Effector memory CD8-positive, alpha-beta T cell (primary cell): ENCODE results near the gene ARRDC2.
"Not testable (repeated sequence)": the region's sequence is repeated elsewhere in the genome, so short reads cannot be mapped to it uniquely, and the experiment has no call there.

Source experiments
- ATAC-seq: fragments of 150-1000 bp; cut with Tn5 transposase; replicated peaks from 2 replicates; pipeline ENCODE4 v1.10.0; 2021; ENCODE audit warnings: mild to moderate bottlenecking, moderate library complexity
- DNase-seq, 3 experiments: peaks; one replicate each; pipeline ENCODE4 v3.0.0; 2021
- H3K27ac Mint-ChIP-seq, 2 donors: one replicate each; pipeline ENCODE4 v1.8.0; 2022; ENCODE audit warnings: mild to moderate bottlenecking in 2 of 2, mixed read lengths in 2 of 2, moderate library complexity in 2 of 2
- H3K27me3 Mint-ChIP-seq, 2 donors: one replicate each; pipeline ENCODE4 v1.8.0; 2022; ENCODE audit warnings: mixed read lengths in 2 of 2
- H3K36me3 Mint-ChIP-seq: one replicate; pipeline ENCODE4 v1.8.0; 2022; ENCODE audit warnings: mild to moderate bottlenecking, moderate library complexity, mixed read lengths; ENCODE audit not compliant: insufficient read depth
- H3K4me1 Mint-ChIP-seq, 2 donors: one replicate each; pipeline ENCODE4 v1.8.0; 2022; ENCODE audit warnings: low read depth in 2 of 2, mixed read lengths in 2 of 2
- H3K4me3 Mint-ChIP-seq, 2 donors: one replicate each; pipeline ENCODE4 v1.8.0; 2022; ENCODE audit warnings: mild to moderate bottlenecking in 2 of 2, mixed read lengths in 2 of 2, moderate library complexity in 2 of 2
- H3K9me3 Mint-ChIP-seq, 2 donors: one replicate each; pipeline ENCODE4 v1.8.0; 2022; ENCODE audit warnings: mixed read lengths in 2 of 2

The ARRDC2 gene

DNA sequence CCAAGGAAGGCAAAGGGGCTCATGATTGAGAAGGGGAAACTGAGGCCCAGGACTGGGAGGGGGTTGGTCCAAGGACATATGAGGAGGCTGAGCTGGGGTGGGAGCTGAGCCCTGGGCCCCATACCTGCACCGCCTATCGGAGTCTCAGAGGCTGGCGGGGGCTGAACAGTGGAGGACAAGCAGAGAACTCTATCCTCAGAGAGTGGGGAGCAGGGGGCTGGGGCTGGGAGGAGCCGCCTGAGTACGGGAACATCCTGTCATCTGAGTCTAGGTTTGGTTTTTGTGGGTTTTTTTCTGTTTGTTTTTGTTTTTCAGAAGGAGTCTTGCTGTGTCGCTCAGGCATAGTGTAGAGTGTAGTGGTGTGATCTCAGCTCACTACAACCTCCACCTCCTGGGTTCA, 6.2 kb downstream of the ARRDC2 start:
- H3K4me3 Mint-ChIP-seq: peak overlapping the region; percentile 27 to 63
- ATAC-seq (peak; percentile 87), DNase-seq (no peak)

DNA sequence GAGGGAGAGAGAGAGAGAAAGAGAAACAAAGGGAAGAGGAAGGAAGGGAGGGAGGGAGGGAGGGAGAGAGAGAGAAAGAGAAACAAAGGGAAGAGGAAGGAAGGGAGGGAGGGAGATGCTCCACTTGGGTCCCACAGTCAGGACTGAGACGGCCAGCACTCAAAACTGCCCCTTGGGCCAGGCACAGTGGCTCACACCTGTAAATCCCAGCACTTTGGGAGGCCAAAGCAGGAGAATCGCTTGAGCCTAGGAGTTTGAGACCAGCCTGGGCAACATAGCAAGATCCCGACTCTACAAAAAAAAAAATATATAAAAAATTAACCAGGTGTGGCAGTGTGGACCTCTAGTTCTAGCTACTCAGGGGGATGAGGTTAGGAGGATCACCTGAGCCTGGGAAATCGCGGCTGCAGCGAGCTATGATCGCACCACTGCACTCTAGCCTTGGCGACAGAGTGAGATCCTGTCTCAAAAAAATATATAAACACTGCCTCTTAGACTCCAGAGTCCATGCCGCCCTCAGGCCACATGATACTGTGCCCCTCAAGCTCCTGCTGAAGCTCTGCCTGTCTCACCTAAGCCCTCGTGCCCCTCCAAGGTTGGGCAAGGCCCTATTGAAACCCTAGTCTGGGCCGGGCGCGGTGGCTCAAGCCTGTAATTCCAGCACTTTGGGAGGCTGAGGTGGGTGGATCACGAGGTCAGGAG, 8.4 kb downstream of the ARRDC2 start:
- Mint-ChIP-seq H3K36me3 (peaks cover 39% of the 10 kb centered on the region), H3K27me3 (no peaks in the 10 kb centered on the region), H3K27ac (peak overlapping the region; percentile 79 to 84), H3K9me3 (no peaks in the 10 kb centered on the region), H3K4me3 (no peak overlapping the region), H3K4me1 (peaks cover 26 to 39% of the 10 kb centered on the region in 2 donors)
- no peak for ATAC-seq
- DNase-seq: no peak

More for the DNA sequence above, 6.2 kb downstream of the ARRDC2 start:
- H3K27me3 Mint-ChIP-seq: no peaks in the 10 kb centered on the region
- H3K27ac Mint-ChIP-seq: peak overlapping the region; percentile 64 to 94
- peaks cover 19 to 30% of the 10 kb centered on the region in 2 donors for H3K4me1 Mint-ChIP-seq
- H3K9me3 Mint-ChIP-seq: no peaks in the 10 kb centered on the region
- H3K36me3 Mint-ChIP-seq: peaks cover 57% of the 10 kb centered on the region

DNA sequence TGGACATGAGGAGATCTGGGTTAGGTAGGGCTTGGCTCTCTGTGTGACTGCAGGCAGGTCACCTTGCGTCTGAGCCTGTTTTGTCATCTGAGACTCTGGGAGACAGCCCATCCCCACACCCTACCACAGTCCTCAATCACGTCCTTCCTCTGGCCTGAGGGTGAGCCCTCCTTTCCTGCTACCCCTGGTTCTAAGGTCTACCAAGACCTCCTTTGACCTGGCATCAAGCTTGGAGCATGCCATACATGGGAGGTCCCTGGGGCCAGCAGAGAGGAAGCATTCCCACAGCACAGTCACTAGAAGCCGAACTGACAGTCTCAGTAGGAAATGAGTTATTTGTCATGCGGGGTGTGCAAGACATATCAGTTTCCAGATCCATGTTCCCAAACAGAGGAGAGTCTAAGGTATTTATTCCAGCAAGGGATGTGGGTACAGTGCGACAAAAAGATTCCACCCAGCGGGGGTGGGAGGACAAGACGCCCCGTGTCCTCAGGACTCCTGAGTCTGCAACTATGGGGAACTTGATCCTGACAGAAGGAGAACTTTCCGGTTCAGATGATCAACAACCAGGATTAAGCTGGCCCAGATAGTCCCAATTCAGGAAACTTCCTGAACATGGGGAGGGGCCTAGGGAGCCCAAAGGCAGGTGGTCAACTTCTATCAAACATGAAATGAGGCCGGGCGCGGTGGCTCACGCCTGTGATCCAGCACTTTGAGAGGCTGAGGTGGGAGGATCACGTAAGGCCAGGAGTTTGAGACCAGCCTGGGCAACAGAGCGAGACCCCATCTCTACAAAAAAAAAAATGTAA, 9.5 kb downstream of the ARRDC2 start:
- Mint-ChIP-seq H3K4me3 (no peak overlapping the region), H3K9me3 (no peaks in the 10 kb centered on the region), H3K36me3 (peaks cover 32% of the 10 kb centered on the region), H3K4me1 (peaks cover 34 to 47% of the 10 kb centered on the region in 2 donors), H3K27ac (peak overlapping the region; percentile 79 to 84), H3K27me3 (no peaks in the 10 kb centered on the region)
- ATAC-seq (no peak), DNase-seq (no peak)

DNA sequence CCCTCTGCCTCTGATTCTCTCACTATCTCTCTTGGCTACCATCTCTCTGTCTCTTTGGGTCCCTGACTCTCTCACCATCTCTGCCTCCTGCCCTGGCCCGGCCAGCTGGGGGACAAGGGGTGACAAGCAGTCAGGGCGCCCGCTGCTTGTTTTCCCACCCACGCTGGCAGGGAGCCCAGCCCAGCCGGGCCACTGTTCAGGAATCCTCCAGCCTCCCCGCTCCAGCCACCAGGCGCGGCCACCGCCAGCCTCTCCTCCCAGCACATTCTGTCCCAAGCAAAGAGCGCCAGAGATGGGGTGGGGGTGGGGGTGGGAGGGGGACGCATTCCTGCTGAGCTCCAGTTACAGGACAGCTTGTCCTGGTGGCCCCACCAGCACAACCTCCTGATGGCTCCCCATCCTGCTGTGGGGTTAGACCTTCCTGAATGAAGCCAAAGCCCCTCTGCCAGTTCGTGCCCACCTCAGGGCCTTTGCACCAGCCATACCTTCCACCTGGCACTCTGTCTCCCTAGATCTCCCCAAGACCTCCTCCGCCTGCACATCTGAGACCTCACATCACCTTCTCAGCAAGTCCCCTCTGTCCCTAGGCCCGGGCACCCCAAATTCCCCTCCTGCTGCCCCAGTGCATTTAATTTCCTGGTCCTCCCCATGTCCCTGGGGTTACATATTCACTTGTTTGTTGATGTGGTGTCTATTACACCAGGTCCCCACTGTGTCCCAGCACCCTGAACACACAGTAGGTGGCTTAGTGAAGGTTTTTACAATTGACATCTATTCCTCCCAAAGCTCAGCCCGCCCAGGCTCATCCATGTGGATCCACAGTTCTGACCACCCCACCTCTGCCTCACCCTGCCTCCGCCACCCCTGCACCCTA, 12.5 kb downstream of the ARRDC2 start:
- Mint-ChIP-seq H3K4me1 (peaks cover 18 to 38% of the 10 kb centered on the region in 2 donors), H3K4me3 (no peak overlapping the region), H3K27ac (peak overlapping the region; percentile 56 to 85), H3K9me3 (no peaks in the 10 kb centered on the region), H3K27me3 (no peaks in the 10 kb centered on the region), H3K36me3 (peaks cover 3% of the 10 kb centered on the region)
- DNase-seq (no peak), ATAC-seq (no peak)

DNA sequence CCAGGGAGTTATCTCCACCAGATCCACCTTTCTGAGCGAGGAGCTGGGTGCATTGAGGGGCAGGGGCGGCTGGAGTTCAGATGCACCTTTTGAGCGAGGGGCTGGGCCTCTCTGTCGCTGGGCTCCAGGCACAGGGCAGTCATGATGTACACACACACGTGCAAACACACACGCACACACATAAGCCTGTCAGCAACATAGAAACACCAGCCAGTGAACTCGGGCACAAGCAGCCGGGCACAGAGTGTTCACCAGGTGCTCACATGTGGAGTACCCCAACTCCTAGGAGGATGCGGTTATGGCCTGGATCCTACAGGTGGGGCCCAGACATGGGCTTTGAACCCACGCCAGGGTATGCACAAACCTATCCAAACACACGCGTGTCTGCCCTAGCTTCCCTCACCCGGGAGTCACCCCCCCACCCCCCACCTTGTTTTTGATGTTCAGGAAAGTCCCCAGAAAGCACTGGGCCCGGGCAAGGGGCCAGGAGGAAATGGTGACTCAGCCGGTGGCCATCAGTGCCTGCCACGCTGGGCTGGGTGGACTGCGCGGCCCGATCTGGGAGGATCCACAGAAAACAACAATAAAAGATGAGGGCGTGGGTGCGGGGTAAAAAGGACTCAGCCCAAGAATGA, 13.3 kb downstream of the ARRDC2 start:
- Mint-ChIP-seq H3K27ac (peak overlapping the region; percentile 55 to 85), H3K27me3 (no peaks in the 10 kb centered on the region), H3K4me3 (peak overlapping the region; percentile 66 to 69), H3K4me1 (peaks cover 18 to 34% of the 10 kb centered on the region in 2 donors), H3K36me3 (peaks cover 3% of the 10 kb centered on the region), H3K9me3 (no peaks in the 10 kb centered on the region)
- ATAC-seq (peak; percentile 73), DNase-seq (peak in 2 of 3 experiments; percentile 62 to 63)

DNA sequence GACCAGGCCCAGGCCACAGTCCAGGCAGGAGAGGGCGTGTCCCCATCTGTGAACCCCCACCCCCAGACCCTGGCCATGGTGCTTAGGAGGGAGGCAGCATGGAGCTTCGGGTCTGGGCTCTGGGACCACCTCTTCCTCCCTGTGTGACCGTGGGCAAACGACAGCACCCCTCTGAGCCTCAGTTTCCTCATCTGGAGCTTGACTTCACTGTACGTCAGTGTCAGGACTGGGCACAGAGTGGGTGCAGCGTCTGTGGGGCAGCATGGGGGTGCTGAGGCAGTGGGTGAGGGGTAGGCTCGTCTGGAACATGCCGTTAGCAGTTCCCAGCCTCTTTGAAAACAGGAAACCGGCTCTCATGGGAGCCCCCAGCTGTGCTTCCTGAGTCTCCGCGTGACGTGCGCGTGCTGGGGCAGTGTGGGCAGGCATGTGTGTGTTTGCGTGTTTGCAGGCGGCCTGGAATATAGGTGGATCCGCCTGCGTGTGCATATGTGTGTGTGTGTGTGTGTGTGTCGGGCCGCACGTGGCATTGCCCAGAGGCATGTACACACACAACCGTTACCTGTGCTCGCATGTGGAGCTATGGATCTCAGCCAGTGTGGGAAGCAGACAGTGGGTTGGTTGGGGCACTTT, 15.8 kb downstream of the ARRDC2 start:
- H3K4me3 Mint-ChIP-seq: peak overlapping the region in 1 of 2 donors; percentile 54
- DNase-seq (peak in 1 of 3 experiments; percentile 21), ATAC-seq (peak; percentile 57)
- no peaks in the 10 kb centered on the region for H3K9me3 Mint-ChIP-seq
- peaks cover 18 to 30% of the 10 kb centered on the region in 2 donors for H3K4me1 Mint-ChIP-seq
- no peaks in the 10 kb centered on the region for H3K27me3 Mint-ChIP-seq
- peak overlapping the region; percentile 53 to 93 for H3K27ac Mint-ChIP-seq
- peaks cover 3% of the 10 kb centered on the region for H3K36me3 Mint-ChIP-seq

DNA sequence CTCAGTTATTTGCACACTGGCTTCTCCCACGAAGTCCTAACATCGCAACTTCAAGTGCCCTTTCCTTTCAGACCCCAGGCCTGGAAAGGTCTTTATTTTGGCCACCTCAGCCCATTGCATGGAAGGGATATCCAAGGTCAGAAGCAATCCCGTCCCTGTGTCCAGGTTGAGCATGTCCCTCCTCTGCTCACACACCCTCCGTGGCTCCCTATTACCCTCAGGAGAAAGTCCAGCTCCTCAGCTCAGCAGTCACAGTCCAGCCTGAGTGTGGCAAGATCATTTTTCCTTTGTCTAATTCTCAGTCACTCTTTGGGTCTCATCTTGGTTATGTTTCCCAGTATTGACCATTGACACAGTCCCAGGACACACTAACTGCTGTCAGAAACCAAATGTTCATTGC, 19.2 kb downstream of the ARRDC2 start:
- H3K27ac Mint-ChIP-seq: no peak overlapping the region
- no peak for ATAC-seq
- H3K4me1 Mint-ChIP-seq: peaks cover 7 to 21% of the 10 kb centered on the region in 2 donors

DNA sequence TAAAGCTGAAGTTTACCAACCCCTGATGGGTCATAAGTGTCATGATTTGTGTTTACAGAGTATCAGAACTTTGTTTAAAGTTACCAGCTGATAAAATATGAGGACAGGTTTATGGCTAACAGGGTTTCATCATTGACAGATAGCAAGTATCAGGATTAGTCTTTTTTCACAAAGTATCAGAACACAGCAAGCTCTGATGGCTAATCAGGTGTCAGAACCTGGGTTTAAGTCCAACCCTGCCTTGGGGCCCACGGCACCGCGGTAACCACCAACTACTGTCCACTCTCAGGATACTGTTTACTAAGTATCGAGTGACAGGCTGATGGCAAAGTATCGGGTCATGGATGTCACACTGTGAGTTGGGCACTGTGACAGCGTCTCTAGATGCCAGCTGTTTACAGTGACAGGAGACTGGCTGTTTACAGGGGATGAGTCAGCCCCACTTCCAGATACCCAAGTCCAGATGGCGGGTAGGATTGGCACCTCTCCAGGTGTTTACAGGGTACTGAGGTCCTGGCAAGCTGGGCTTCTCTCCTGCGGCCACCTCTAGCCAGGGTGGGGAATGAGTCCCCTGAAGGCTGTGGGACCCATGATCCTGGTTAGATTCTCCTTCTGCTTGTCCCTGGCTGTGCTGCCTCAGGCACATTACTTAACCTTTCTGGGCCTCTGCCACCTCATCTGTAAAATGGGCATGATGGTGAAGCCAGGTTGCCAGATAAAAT, 21.8 kb downstream of the ARRDC2 start:
- H3K36me3 Mint-ChIP-seq: no peaks in the 10 kb centered on the region
- no peaks in the 10 kb centered on the region for H3K9me3 Mint-ChIP-seq
- no peak for DNase-seq
- peaks cover 0 to 7% of the 10 kb centered on the region in 2 donors for H3K4me1 Mint-ChIP-seq
- no peak overlapping the region for H3K4me3 Mint-ChIP-seq
- H3K27me3 Mint-ChIP-seq: no peaks in the 10 kb centered on the region
- H3K27ac Mint-ChIP-seq: no peak overlapping the region
- no peak for ATAC-seq

More for the DNA sequence above, 19.2 kb downstream of the ARRDC2 start:
- DNase-seq: no peak
- Mint-ChIP-seq H3K36me3 (no peaks in the 10 kb centered on the region), H3K9me3 (no peaks in the 10 kb centered on the region), H3K27me3 (no peaks in the 10 kb centered on the region), H3K4me3 (no peak overlapping the region)

DNA sequence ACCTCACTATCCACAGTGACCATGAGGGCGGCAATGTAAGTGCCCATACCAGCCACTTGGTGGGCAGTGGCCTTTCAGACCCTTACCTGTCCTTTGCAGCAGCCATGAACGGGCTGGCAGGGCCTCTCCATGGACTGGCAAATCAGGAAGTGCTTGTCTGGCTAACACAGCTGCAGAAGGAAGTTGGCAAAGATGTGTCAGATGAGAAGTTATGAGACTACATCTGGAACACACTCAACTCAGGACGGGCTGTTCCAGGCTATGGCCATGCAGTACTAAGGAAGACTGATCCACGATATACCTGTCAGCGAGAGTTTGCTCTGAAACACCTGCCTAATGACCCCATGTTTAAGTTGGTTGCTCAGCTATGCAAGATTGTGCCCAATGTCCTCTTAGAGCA, 23.4 kb downstream of the ARRDC2 start:
- not testable (repeated sequence) for H3K4me3 Mint-ChIP-seq, H3K9me3 Mint-ChIP-seq, ATAC-seq, H3K36me3 Mint-ChIP-seq, DNase-seq, H3K4me1 Mint-ChIP-seq, H3K27ac Mint-ChIP-seq, H3K27me3 Mint-ChIP-seq

DNA sequence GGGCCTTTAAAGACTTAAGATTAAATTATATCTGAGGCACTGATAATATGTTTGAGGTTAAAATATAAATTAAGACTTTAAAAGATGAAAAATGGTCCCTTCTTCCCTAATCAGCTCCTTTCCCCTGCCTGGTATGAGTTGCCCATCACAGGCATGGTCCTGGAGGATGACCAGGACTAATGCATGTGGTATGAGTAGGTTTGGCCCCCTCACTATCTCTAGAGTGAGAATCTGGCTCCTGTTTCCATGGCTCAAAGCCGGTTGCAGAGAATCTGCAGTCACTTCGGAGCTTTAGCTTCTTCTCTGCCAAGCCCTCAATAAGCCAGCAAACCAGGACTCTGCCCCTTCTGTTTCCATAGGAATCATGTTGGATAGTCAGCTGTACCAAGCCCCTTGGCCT, 24.1 kb downstream of the ARRDC2 start:
- not testable (repeated sequence) for H3K4me1 Mint-ChIP-seq, H3K27ac Mint-ChIP-seq, DNase-seq, H3K4me3 Mint-ChIP-seq, H3K27me3 Mint-ChIP-seq, H3K36me3 Mint-ChIP-seq, ATAC-seq, H3K9me3 Mint-ChIP-seq

DNA sequence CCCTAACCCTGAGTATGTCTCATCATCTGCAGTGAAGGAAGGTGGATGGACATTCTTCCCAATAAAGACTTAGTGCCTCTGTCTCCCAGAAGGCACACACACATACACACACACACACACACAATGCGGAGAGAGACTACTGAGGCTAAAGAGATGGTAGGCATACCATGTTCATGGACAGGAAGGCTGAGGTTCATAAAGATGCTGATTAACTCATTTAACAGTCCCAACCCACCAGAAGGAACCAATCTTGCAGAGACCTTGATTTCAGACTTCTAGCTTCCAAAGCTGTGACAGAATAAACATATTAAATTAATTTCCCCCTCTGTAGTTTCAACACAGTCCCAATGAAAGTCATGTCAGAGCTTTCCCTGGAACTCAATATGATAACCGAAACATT, 33.1 kb downstream of the ARRDC2 start:
- H3K4me3 Mint-ChIP-seq: no peak overlapping the region
- H3K9me3 Mint-ChIP-seq: no peaks in the 10 kb centered on the region
- H3K27me3 Mint-ChIP-seq: no peaks in the 10 kb centered on the region
- DNase-seq (no peak), ATAC-seq (no peak)
- H3K4me1 Mint-ChIP-seq: peaks cover 23 to 28% of the 10 kb centered on the region in 2 donors
- H3K36me3 Mint-ChIP-seq: peaks cover 3% of the 10 kb centered on the region
- no peak overlapping the region for H3K27ac Mint-ChIP-seq

DNA sequence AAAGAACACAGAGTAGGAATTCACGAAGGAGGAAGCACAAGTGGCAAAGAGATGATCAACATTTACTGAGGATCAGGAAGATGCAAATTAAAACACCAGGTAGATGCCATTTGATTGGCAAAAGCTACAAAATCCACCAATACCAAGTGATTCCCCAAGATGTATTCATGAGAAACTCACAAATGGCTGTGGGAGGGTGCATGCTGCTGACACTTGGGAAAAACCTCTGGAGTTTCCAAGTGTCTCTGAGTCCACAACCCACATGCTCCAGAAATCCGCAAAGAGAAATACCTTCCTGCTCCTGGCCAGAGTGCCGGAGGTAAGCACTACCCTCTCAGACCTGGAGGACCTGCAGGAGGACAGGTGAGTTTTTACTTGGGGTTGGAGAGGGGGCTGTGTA, 35.7 kb downstream of the ARRDC2 start:
- peak overlapping the region; percentile 96 for H3K27ac Mint-ChIP-seq
- ATAC-seq: no peak
- peaks cover 3% of the 10 kb centered on the region for H3K36me3 Mint-ChIP-seq
- H3K4me3 Mint-ChIP-seq: peak overlapping the region; percentile 81 to 87
- H3K9me3 Mint-ChIP-seq: no peaks in the 10 kb centered on the region
- H3K4me1 Mint-ChIP-seq: peaks cover 29 to 34% of the 10 kb centered on the region in 2 donors
- no peak for DNase-seq
- no peaks in the 10 kb centered on the region for H3K27me3 Mint-ChIP-seq
